Muscle layer of duodenum (tissue), 2 donors: Measurements from ENCODE around the gene CDH12.
"Not testable (repeated sequence)": the region's sequence is repeated elsewhere in the genome, so short reads cannot be mapped to it uniquely, and the experiment has no call there.

ENCODE experiments used
- H3K27ac ChIP-seq: one replicate; pipeline ENCODE4 v1.7.0; 2013; ENCODE audit warnings: mild to moderate bottlenecking, low read length
- H3K27me3 ChIP-seq: one replicate; pipeline ENCODE4 v1.7.0; 2013; ENCODE audit warnings: low read depth, mild to moderate bottlenecking, control low read depth, low read length
- H3K36me3 ChIP-seq, 2 donors: one replicate each; pipeline ENCODE4 v1.7.0; 2013; ENCODE audit warnings: low read length in 2 of 2, control low read depth in 1 of 2, mild to moderate bottlenecking in 1 of 2; ENCODE audit not compliant: insufficient read depth in 2 of 2, control insufficient read depth in 1 of 2
- H3K4me1 ChIP-seq, 2 donors: one replicate each; pipeline ENCODE4 v1.7.0; 2013; ENCODE audit warnings: low read length in 2 of 2, mild to moderate bottlenecking in 2 of 2, control low read depth in 1 of 2, moderate library complexity in 1 of 2; ENCODE audit not compliant: insufficient read depth in 2 of 2, control insufficient read depth in 1 of 2
- H3K4me3 ChIP-seq, 2 donors: one replicate each; pipeline ENCODE4 v1.7.0; 2013; ENCODE audit warnings: low read length in 2 of 2, low read depth in 1 of 2, mild to moderate bottlenecking in 1 of 2
- H3K9me3 ChIP-seq, 2 donors: one replicate each; pipeline ENCODE4 v1.7.0; 2013; ENCODE audit warnings: low read length in 2 of 2, control low read depth in 1 of 2, mild to moderate bottlenecking in 1 of 2; ENCODE audit not compliant: control insufficient read depth in 1 of 2
- donor health status: healthy.

CDH12 gene

GRCh38 chr5:22607498-22607897 lies 245.6 kb downstream of the CDH12 start:
- not testable (repeated sequence) for H3K4me1 ChIP-seq, H3K27ac ChIP-seq, H3K4me3 ChIP-seq, H3K36me3 ChIP-seq, H3K9me3 ChIP-seq, H3K27me3 ChIP-seq

GRCh38 chr5:22605473-22605872 lies 247.7 kb downstream of the CDH12 start:
- H3K9me3 ChIP-seq, result no peaks in the 10 kb centered on the region
- H3K27ac ChIP-seq, result no peak overlapping the region
- H3K4me3 ChIP-seq, result no peak overlapping the region
- no peaks in the 10 kb centered on the region for H3K4me1 ChIP-seq
- H3K27me3 ChIP-seq, result no peaks in the 10 kb centered on the region
- no peaks in the 10 kb centered on the region for H3K36me3 ChIP-seq

- Histone ChIP-seq H3K4me3 (no peak overlapping the region), H3K27me3 (no peaks in the 10 kb centered on the region), H3K27ac (no peak overlapping the region), H3K9me3 (no peaks in the 10 kb centered on the region), H3K4me1 (no peaks in the 10 kb centered on the region), H3K36me3 (no peaks in the 10 kb centered on the region)
Observed at GRCh38 chr5:22604711-22605110, 248.4 kb downstream of the CDH12 start.

GRCh38 chr5:22598796-22599195 lies 254.3 kb downstream of the CDH12 start:
- Histone ChIP-seq H3K36me3 (no peaks in the 10 kb centered on the region), H3K27ac (no peak overlapping the region), H3K27me3 (no peaks in the 10 kb centered on the region), H3K4me3 (no peak overlapping the region), H3K9me3 (no peaks in the 10 kb centered on the region), H3K4me1 (no peaks in the 10 kb centered on the region)

GRCh38 chr5:22596404-22596970 lies 256.7 kb downstream of the CDH12 start:
- no peak overlapping the region for H3K4me3 ChIP-seq
- no peak overlapping the region for H3K27ac ChIP-seq
- H3K4me1 ChIP-seq, result no peaks in the 10 kb centered on the region
- H3K27me3 ChIP-seq, result no peaks in the 10 kb centered on the region
- no peaks in the 10 kb centered on the region for H3K36me3 ChIP-seq
- H3K9me3 ChIP-seq, result no peaks in the 10 kb centered on the region

- Histone ChIP-seq H3K9me3 (no peaks in the 10 kb centered on the region), H3K27me3 (no peaks in the 10 kb centered on the region), H3K4me1 (no peaks in the 10 kb centered on the region), H3K4me3 (no peak overlapping the region), H3K27ac (no peak overlapping the region), H3K36me3 (no peaks in the 10 kb centered on the region)
Observed at GRCh38 chr5:22594491-22594890, 258.7 kb downstream of the CDH12 start.

- H3K27me3 ChIP-seq, result no peaks in the 10 kb centered on the region
- no peak overlapping the region for H3K27ac ChIP-seq
- H3K4me1 ChIP-seq, result no peaks in the 10 kb centered on the region
- no peak overlapping the region for H3K4me3 ChIP-seq
- H3K36me3 ChIP-seq, result no peaks in the 10 kb centered on the region
- no peaks in the 10 kb centered on the region for H3K9me3 ChIP-seq
Observed at GRCh38 chr5:22593592-22593991, 259.6 kb downstream of the CDH12 start.

- Histone ChIP-seq H3K27ac (no peak overlapping the region), H3K4me3 (no peak overlapping the region), H3K4me1 (no peaks in the 10 kb centered on the region), H3K27me3 (no peaks in the 10 kb centered on the region), H3K9me3 (no peaks in the 10 kb centered on the region), H3K36me3 (no peaks in the 10 kb centered on the region)
Observed at GRCh38 chr5:22591461-22591860, 261.7 kb downstream of the CDH12 start.

- Histone ChIP-seq H3K4me1 (no peaks in the 10 kb centered on the region), H3K27me3 (no peaks in the 10 kb centered on the region), H3K36me3 (no peaks in the 10 kb centered on the region), H3K9me3 (no peaks in the 10 kb centered on the region), H3K4me3 (no peak overlapping the region), H3K27ac (no peak overlapping the region)
Observed at GRCh38 chr5:22590677-22591268, 262.4 kb downstream of the CDH12 start.

- Histone ChIP-seq H3K27ac (no peak overlapping the region), H3K27me3 (no peaks in the 10 kb centered on the region), H3K9me3 (no peaks in the 10 kb centered on the region)
Observed at GRCh38 chr5:22577711-22578110, 275.4 kb downstream of the CDH12 start.

GRCh38 chr5:22577006-22577405 lies 276.1 kb downstream of the CDH12 start:
- Histone ChIP-seq H3K27me3 (no peaks in the 10 kb centered on the region), H3K27ac (no peak overlapping the region), H3K4me1 (no peaks in the 10 kb centered on the region), H3K4me3 (no peak overlapping the region), H3K36me3 (no peaks in the 10 kb centered on the region), H3K9me3 (no peaks in the 10 kb centered on the region)

More at GRCh38 chr5:22577711-22578110, 275.4 kb downstream of the CDH12 start:
- H3K36me3 ChIP-seq, result no peaks in the 10 kb centered on the region
- no peaks in the 10 kb centered on the region for H3K4me1 ChIP-seq
- no peak overlapping the region for H3K4me3 ChIP-seq

GRCh38 chr5:22572941-22573340 lies 280.2 kb downstream of the CDH12 start:
- Histone ChIP-seq H3K9me3 (no peaks in the 10 kb centered on the region), H3K27ac (no peak overlapping the region), H3K27me3 (no peaks in the 10 kb centered on the region), H3K4me3 (no peak overlapping the region), H3K4me1 (no peaks in the 10 kb centered on the region), H3K36me3 (no peaks in the 10 kb centered on the region)
